NCI-H2227 treated with DMSO at 0.1 percent for 48 hours (cell line): Measurements from ENCODE around the gene CD300E.
"Not testable (repeated sequence)": the region's sequence is repeated elsewhere in the genome, so short reads cannot be mapped to it uniquely, and the experiment has no call there.

Experiments
- DNase-seq: peaks from one replicate; lab custom pipeline; 2025; lab: John Stamatoyannopoulos, UW

Gene CD300E

GRCh38 chr17:74623693-74624093, at the start of gene CD300E:
Gene CD300E (minus strand): TSS chr17:74623738. CDS start chr17:74623621, 117 bp downstream.
- no peak for DNase-seq

- DNase-seq: no peak
Measured at GRCh38 chr17:74671031-74671771, 47.7 kb upstream of the CD300E start.

DNA sequence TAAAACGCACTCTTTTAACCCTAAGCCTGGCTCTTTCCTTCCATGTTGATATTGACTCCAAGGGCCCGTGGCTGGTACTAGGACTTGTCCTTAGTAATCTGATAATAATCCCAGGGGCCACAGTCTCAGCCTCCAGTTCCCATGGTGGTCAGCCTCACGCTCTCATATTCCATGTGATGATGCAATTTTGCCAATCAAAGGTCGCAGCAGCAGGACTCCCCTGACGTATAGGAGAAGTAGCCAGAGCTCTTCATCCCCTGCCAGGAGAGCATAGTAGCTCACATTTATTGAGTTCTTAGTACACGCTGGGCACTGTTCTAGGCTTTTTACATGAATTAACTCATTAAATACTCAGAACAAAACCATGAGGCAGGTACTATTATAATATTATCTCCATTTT, 46.8 kb upstream of the CD300E start:
- no peak for DNase-seq

DNA sequence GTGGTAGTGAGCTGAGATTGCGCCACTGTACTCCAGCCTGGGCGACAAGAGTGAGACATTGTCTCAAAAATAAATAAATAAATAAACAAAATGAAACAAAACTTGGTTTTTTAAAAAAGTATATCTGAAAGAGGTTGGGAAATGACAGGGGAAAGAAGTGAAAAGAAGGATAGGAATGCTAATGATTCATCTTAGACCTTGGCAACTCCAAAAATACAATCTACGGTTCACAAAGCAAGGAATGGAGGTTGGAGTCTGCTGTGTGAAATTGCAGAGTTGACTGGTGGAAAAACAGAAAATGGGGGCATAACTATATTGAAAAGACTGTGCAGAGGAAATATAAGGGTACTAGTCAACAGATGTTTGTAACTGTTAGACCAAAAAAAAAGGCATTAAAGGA, 40.0 kb upstream of the CD300E start:
- DNase-seq: no peak

- DNase-seq: no peak
Measured at GRCh38 chr17:74659889-74660288, 36.4 kb upstream of the CD300E start.

DNA sequence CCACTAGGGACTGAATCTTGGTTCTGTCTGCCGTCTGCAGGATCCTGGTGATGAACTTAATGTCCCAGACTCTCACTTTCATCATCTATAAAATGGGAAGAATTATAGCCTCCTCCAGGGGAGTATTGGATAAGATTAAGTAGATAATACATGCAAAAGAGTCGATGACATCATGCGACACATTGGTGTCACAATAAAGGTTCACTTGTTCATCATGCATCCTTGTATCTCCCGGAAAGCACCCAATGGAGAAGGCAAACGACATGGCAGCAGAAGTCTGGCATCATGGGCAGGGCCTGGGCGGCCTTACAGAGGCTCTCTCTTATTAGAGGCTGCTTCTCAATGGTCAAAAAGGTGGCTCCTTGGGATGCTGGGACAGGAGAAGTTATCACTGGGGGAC, 35.1 kb upstream of the CD300E start:
- DNase-seq: no peak

GRCh38 chr17:74654742-74655141, 31.2 kb upstream of the CD300E start:
- no peak for DNase-seq

DNA sequence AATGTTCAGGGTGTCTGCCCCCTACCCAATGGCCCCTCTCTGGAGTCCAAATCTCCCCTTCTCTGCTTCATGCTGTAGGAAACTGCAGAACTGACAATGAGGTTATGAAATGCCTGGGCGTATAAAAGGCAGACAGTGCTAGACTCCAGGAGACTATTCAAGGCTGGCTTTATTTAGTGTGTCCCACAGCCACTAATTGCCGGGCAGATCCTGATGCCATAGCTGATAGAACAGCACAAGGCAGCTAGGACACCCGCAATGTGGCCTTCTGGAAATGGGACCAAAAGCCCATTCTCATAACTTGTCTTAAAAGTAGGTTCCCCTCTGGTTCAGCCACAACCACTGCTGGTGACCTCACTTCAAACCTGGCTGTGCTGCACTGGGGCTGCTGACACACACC, 28.5 kb upstream of the CD300E start:
- DNase-seq: no peak

DNA sequence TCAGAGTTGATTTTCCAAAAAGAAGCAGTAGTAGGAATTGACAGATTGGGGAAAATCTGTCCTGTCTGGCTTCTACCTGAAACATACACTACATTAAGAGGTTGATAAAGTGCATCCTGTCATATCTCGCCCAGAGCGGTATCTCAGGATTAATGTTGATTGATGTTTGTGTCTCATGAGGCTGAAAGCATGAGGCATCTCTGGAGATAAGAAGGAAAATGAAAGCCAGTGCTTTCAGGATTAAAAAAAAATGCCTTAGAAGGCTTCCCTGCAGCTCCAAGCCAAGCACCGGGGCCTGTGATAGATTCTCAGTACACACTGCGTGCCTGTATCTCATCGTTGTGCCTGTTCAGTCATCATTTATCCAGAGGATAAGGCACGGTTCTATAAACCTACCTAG, 26.4 kb upstream of the CD300E start:
- no peak for DNase-seq

DNA sequence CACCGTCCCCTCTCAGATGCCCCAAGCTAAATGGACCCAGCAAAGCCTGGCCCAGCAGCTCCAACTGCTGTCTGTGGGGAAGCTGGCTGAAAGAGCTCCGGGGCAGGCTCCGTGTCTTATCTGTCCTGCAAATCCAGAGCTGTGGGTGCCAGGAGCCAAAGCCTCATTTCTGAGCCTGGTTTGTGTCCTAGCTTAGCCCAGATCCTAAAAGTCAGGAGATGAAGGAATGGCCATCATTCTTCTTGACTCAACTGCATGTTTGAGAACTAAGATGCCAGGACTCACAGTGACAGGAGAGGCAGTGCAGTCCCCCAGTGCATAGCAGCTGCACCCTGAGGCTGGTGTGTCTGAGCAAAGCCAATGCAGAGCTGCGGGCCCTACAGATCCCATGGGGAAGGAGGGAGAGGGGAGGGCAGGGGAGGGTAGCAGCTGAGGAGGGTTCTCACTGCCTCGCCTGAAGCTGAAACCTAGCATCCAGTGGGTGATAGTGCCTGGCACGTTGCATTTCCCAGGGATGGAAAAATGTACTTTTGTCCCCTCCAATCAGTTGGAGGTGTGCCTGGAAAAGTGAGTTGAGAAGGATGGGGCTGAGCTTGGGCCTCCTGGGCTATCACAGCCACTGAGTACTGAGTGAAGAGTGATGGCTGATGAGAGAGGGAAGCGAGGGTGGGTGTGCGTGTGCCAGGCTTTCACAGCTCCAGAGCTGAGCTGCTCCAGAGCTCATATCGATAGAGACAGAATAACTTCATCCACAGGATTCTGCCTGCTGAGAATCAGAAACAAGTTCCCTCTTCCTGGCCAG, 24.5 kb upstream of the CD300E start:
- DNase-seq: no peak

GRCh38 chr17:74646231-74646630, 22.7 kb upstream of the CD300E start:
- no peak for DNase-seq

GRCh38 chr17:74645010-74645409, 21.5 kb upstream of the CD300E start:
- no peak for DNase-seq

DNA sequence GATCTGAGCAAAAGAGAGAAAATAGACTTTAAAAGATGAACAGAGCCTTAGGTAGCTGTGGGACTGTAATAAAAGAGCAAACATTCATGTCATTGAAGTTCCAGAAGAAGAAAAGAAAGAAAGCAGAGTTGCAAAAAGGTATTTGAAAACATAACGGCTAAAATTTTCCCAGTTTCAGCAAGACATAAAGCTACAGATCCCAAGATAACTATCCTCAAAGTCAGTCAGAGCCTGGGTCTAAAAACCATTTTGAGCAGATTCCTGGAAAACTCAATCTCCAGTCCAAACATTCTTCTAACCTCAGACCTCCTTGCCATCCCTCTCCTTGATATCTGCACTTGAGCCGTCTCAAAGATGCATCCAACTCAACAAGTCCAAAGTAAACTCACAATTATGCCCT, 20.9 kb upstream of the CD300E start:
- DNase-seq: no peak

- DNase-seq: no peak
Measured at GRCh38 chr17:74643826-74644225, 20.3 kb upstream of the CD300E start.

DNA sequence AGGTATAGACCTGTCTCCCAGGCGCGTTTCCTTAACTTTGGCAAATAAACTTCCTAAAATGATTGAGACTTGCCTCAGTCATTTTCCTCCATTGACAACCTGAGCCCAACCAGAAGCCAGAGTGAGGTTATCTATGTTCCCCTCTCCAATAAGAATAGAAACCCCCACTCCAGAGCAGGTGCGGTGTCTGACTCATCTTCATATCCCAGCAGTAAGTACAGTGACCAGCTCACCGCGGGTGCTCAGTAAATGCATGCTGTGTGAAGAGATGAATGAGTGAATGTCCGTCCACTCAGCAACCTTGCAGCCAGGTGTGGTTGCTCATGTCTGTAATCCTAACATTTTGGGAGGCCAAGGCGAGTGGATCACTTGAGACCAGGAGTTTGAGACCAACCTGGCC, 19.5 kb upstream of the CD300E start:
- DNase-seq: no peak

GRCh38 chr17:74642556-74642955, 19.0 kb upstream of the CD300E start:
- no peak for DNase-seq

DNA sequence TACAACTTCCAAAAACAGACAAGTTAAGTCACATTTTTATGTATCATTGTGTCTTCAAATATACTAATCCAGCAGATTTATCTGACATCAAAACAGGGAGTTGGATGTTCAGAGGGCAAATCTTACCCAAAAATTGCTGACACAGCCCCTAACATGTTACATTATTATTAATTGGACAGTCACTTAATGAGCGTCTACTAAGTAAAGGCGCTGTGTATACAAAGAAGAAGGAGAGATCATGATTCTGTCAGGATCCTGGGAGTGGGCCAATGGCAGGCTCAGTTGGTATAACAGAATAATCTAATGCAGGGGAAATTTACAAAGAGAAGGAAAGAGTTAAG, 18.4 kb upstream of the CD300E start:
- no peak for DNase-seq

- no peak for DNase-seq
Measured at GRCh38 chr17:74641224-74641957, 17.9 kb upstream of the CD300E start.

- DNase-seq: no peak
Measured at GRCh38 chr17:74639704-74640151, 16.2 kb upstream of the CD300E start.

DNA sequence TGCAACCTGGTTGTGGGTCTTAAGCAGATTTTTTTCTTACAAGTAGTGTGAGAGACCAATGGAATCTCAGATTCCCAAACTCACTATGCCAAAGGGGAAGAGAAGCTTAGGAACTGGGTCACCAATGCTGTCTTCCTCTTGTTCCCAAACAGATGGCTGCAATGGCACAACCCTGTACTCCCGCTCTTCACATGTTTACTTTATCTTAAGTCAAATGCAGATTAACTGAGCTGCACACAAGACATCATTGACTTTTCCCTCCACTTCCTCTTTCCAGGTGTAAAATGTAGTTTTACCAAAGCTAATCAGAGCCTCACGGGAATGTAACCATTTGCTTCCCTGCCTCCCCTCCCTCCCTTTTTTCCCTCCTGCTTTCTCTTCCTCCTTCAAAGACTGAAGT, 14.4 kb upstream of the CD300E start:
- no peak for DNase-seq

GRCh38 chr17:74637265-74637664, 13.7 kb upstream of the CD300E start:
- no peak for DNase-seq

DNA sequence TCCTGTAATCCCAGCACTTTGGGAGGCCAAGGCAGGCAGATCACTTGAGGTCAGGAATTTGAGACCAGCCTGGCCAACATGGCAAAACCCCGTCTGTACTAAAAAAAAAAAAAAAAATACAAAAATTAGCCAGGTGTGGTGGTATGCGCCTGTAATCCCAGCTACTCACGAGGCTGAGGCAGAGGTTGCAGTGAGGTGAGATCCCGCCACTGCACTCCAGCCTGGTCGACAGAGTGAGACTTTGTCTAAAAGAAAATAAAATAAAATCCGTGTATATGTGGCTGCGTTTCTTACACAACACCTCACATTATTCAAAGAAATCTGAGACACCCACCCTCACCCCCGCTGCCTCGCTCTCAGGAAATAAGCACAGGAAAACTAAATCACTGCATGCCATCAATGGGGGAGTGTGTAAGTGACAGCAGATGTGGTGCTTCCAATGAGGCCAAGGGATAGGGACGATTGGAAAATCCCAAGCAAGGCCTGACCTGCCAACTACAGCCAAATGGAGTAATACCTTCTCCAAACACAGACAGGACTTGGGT, 13.1 kb upstream of the CD300E start:
- DNase-seq: not testable (repeated sequence)

GRCh38 chr17:74635418-74635817, 11.9 kb upstream of the CD300E start:
- DNase-seq: no peak
